HCT116 (cell line): Measurements from ENCODE around the gene CHN1. TPM values are rescaled to one million over a fixed set of nuclear protein-coding genes. Genes with fewer than 3 reads are reported as not detected.

ENCODE experiments used
- ATAC-seq: fragments of 200-7000 bp; cut with Tn5 transposase; 2 replicates; pipeline ENCODE4 v1.9.1; 2020; ENCODE audit warnings: mild to moderate bottlenecking, moderate library complexity
- BruUV-seq: library from RNA; stranded (reverse); fragments of 400-500 nt; replicated peaks from 2 replicates; lab custom pipeline; 2021; lab: Mats Ljungman, UMichigan
- CTCF ChIA-PET: fragments of 300-600 bp; sonication (Branson Sonifier 250); formaldehyde crosslinking; loops from one replicate; lab custom pipeline; 2021; ENCODE audit warnings: antibody characterized with exemption; lab: Charles Lee
- POLR2A ChIA-PET: fragments of 300-600, 350-600 bp; sonication (Branson Sonifier 250); formaldehyde crosslinking; loops from one replicate; lab custom pipeline; 2021; ENCODE audit warnings: antibody characterized with exemption; lab: Charles Lee
- RAD21 ChIA-PET, 2 experiments: fragments of 300-600 bp; sonication (Branson Sonifier 250); formaldehyde crosslinking; loops; one replicate each; lab custom pipeline; 2023; ENCODE audit warnings: low total read pairs in 2 of 2; ENCODE audit not compliant: uncharacterized antibody in 2 of 2, unreplicated experiment in 2 of 2, low non-redundant PET in 1 of 2; lab: Charles Lee
- DNase-seq: peaks from one replicate; pipeline ENCODE4 v3.0.0-alpha.2; 2010; ENCODE audit warnings: low read depth, low spot score
- H2AFZ ChIP-seq: fragments of 200-600 bp; shearing (Covaris generic), sonication (generic); 2 replicates; pipeline ENCODE4 v1.6.1; 2017; ENCODE audit warnings: low read depth, mixed run types, mixed read lengths, antibody characterized with exemption, low read length; ENCODE audit not compliant: poor library complexity, severe bottlenecking
- H3K27ac ChIP-seq: 2 replicates; pipeline ENCODE4 v1.5.1; 2012; ENCODE audit warnings: low read depth, low read length
- H3K27me3 ChIP-seq: fragments of 200-600 bp; sonication (generic); 2 replicates; pipeline ENCODE4 v1.6.1; 2016; ENCODE audit warnings: mixed run types, low read length, mixed read lengths; ENCODE audit not compliant: insufficient read depth
- H3K36me3 ChIP-seq, 2 experiments: fragments of 200-500 bp in 1 of 2; fragments of 200-600 bp in 1 of 2; sonication (Bioruptor generic) in 1 of 2; sonication (generic) in 1 of 2; 2 replicates each; pipeline versions ENCODE4 v1.5.1 to v1.6.1; 2014 to 2016; ENCODE audit warnings: low read length in 2 of 2, inconsistent platforms in 1 of 2, mixed read lengths in 1 of 2, mixed run types in 1 of 2; ENCODE audit not compliant: insufficient read depth in 2 of 2, control insufficient read depth in 1 of 2
- H3K4me1 ChIP-seq, 2 experiments: fragments of 200-600 bp in 1 of 2; sonication (generic) in 1 of 2; 2 replicates each; pipeline versions ENCODE4 v1.5.1 to v1.6.1; 2012 to 2017; ENCODE audit warnings: low read length in 2 of 2, inconsistent platforms in 1 of 2, mild to moderate bottlenecking in 1 of 2, mixed read lengths in 1 of 2, mixed run types in 1 of 2, moderate library complexity in 1 of 2; ENCODE audit not compliant: insufficient read depth in 2 of 2, control insufficient read depth in 1 of 2
- H3K4me2 ChIP-seq: fragments of 200-600 bp; sonication (generic); 2 replicates; pipeline ENCODE4 v1.6.1; 2017; ENCODE audit warnings: mixed run types, low read length, mixed read lengths
- H3K4me3 ChIP-seq, 2 experiments: fragments of 200-600 bp in 1 of 2; sonication (generic) in 1 of 2; replicated peaks in 1 of 2; 2 replicates each; pipeline ENCODE4 v1.5.1; 2011 to 2016; ENCODE audit warnings: low read length in 2 of 2, control low read depth in 1 of 2, low read depth in 1 of 2, mild to moderate bottlenecking in 1 of 2, mixed read lengths in 1 of 2, mixed run types in 1 of 2
- H3K79me2 ChIP-seq: fragments of 200-600 bp; sonication (generic); 2 replicates; pipeline ENCODE4 v1.6.1; 2017; ENCODE audit warnings: mild to moderate bottlenecking, mixed run types, low read length, moderate library complexity, mixed read lengths; ENCODE audit not compliant: insufficient read depth
- H3K9ac ChIP-seq: fragments of 200-600 bp; sonication (generic); 2 replicates; pipeline ENCODE4 v1.6.1; 2016; ENCODE audit warnings: low read length, mixed read lengths
- H3K9me2 ChIP-seq: fragments of 200-600 bp; sonication (generic), shearing (Covaris generic); 2 replicates; pipeline ENCODE4 v1.6.1; 2017; ENCODE audit warnings: mixed run types, mild to moderate bottlenecking, moderate library complexity; ENCODE audit not compliant: insufficient read depth
- H3K9me3 ChIP-seq, 2 experiments: fragments of 200-500 bp in 1 of 2; fragments of 200-600 bp in 1 of 2; sonication (Bioruptor generic) in 1 of 2; sonication (generic) in 1 of 2; 2 replicates each; pipeline ENCODE4 v1.6.1; 2014 to 2017; ENCODE audit warnings: low read length in 2 of 2, mixed read lengths in 2 of 2, inconsistent platforms in 1 of 2, low read depth in 1 of 2, mild to moderate bottlenecking in 1 of 2, mixed run types in 1 of 2, moderate library complexity in 1 of 2; ENCODE audit not compliant: control insufficient read depth in 1 of 2, insufficient read depth in 1 of 2
- H4K20me1 ChIP-seq: fragments of 200-600 bp; sonication (generic), shearing (Covaris generic); 2 replicates; pipeline ENCODE4 v1.6.1; 2017; ENCODE audit warnings: mixed run types, mild to moderate bottlenecking, moderate library complexity; ENCODE audit not compliant: insufficient read depth
- ATF3 ChIP-seq: IDR thresholded peaks from 2 replicates; pipeline ENCODE4 v1.6.1; 2012
- CBX3 ChIP-seq: IDR thresholded peaks from 2 replicates; pipeline ENCODE4 v1.6.1; 2012; ENCODE audit warnings: low read depth
- ELF1 ChIP-seq: IDR thresholded peaks from 2 replicates; pipeline ENCODE4 v1.6.1; 2012; ENCODE audit warnings: low read depth, borderline replicate concordance
- EZH2 ChIP-seq: fragments of 200-600 bp; sonication (generic); IDR thresholded peaks from 2 replicates; pipeline ENCODE4 v1.6.1; 2017; ENCODE audit warnings: antibody characterized with exemption, mixed run types
- EZH2phosphoT487 ChIP-seq: fragments of 200-600 bp; IDR thresholded peaks from 2 replicates; pipeline ENCODE4 v1.6.1; 2018; ENCODE audit warnings: antibody characterized with exemption, borderline replicate concordance
- FOSL1 ChIP-seq: IDR thresholded peaks from 2 replicates; pipeline ENCODE4 v1.6.1; 2012; ENCODE audit warnings: low read depth
- POLR2A ChIP-seq: IDR thresholded peaks from 2 replicates; pipeline ENCODE4 v1.7.0; 2011; ENCODE audit warnings: borderline replicate concordance; ENCODE audit not compliant: insufficient read depth, insufficient read length; ENCODE audit errors: extremely low read depth
- POLR2AphosphoS5 ChIP-seq: IDR thresholded peaks from 2 replicates; pipeline ENCODE4 v1.6.1; 2011; ENCODE audit warnings: mild to moderate bottlenecking, low read depth, low read length, moderate library complexity
- REST ChIP-seq: IDR thresholded peaks from 2 replicates; pipeline ENCODE4 v1.6.1; 2012; ENCODE audit warnings: low read depth
- TCF7L2 ChIP-seq: IDR thresholded peaks from 2 replicates; pipeline ENCODE4 v1.7.0; 2011; ENCODE audit warnings: borderline replicate concordance, inconsistent platforms; ENCODE audit not compliant: insufficient read depth, insufficient read length; ENCODE audit errors: extremely low read depth
- ZFX ChIP-seq: fragments of 450-650 bp; IDR thresholded peaks from 2 replicates; pipeline ENCODE4 v1.6.1; 2017
- ZNF274 ChIP-seq: fragments of 200-500 bp; sonication (Bioruptor generic); IDR thresholded peaks from 2 replicates; pipeline ENCODE4 v1.6.1; 2014; ENCODE audit warnings: mild to moderate bottlenecking, low read depth, low read length, inconsistent platforms
- intact Hi-C: fragments of 100-400 bp; cut with micrococcal nuclease; formaldehyde crosslinking; loops from 2 replicates; pipeline ENCODE4 v1.10.0; 2022
- total RNA-seq: library from RNA; stranded (reverse); gene quantifications from one replicate; pipeline ENCODE4 v1.2.1, GENCODE V29; 2021; ENCODE audit not compliant: unreplicated experiment

The CHN1 gene
- total RNA-seq, 1 experiment from 2014 or later: 3.6 TPM

- H3K79me2 ChIP-seq: no peaks in the 10 kb centered on the region
- intact Hi-C loops: no loop called here
- H3K9me2 ChIP-seq: no peaks in the 10 kb centered on the region
- peaks cover 2% of the 10 kb centered on the region in 2 experiments; a peak in 2 of 4 replicates for H3K4me1 ChIP-seq
- no peak overlapping the region for H3K27ac ChIP-seq
- CTCF ChIA-PET: no interaction called here
- no peaks in the 10 kb centered on the region for H3K27me3 ChIP-seq
- DNase-seq: no peak
- no peaks in the 10 kb centered on the region for H3K36me3 ChIP-seq
- TF ChIP-seq ELF1 (no peak), POLR2AphosphoS5 (no peak), ZNF274 (no peak), FOSL1 (no peak), ATF3 (no peak), TCF7L2 (no peak), POLR2A (no peak), EZH2 (no peak), ZFX (no peak), EZH2phosphoT487 (no peak), CBX3 (no peak), REST (no peak)
- no peak overlapping the region for H3K4me2 ChIP-seq
- no peak for ATAC-seq
- POLR2A ChIA-PET: no interaction called here
- H3K9ac ChIP-seq: no peak overlapping the region
- no peak overlapping the region for H3K4me3 ChIP-seq
- H3K9me3 ChIP-seq: no peaks in the 10 kb centered on the region
- RAD21 ChIA-PET: no interaction called here
- no peak overlapping the region for H2AFZ ChIP-seq
- no peaks in the 10 kb centered on the region for H4K20me1 ChIP-seq
- BruUV-seq: no TSS peak
These were observed 162.7 kb downstream of the CHN1 start for GRCh38 chr2:174842496-174842895.
